AG04449 (cell line): Measurements from ENCODE around the gene BMI1.
"Not testable (repeated sequence)": the region's sequence is repeated elsewhere in the genome, so short reads cannot be mapped to it uniquely, and the experiment has no call there.

Experiments
- CTCF ChIA-PET: fragments of 350-600 bp; formaldehyde crosslinking; extraction: SDS; loops from one replicate; lab custom pipeline; 2021; ENCODE audit warnings: antibody characterized with exemption; lab: Yijun Ruan, JAX
- POLR2A ChIA-PET: fragments of 400-600, 350-600 bp; formaldehyde crosslinking; extraction: SDS; loops from one replicate; lab custom pipeline; 2020; ENCODE audit warnings: antibody characterized with exemption, inconsistent platforms; lab: Yijun Ruan, JAX
- DNase-seq: peaks from one replicate; pipeline ENCODE4 v3.0.0-alpha.2; 2010; ENCODE audit warnings: low read depth, low spot score
- H3K4me3 ChIP-seq: 2 replicates; pipeline ENCODE4 v1.5.1; 2011; ENCODE audit warnings: low read depth, mild to moderate bottlenecking, control low read depth, low read length
- TF ChIP-seq, protein P1 (sequence below): IDR thresholded peaks from one replicate; pipeline ENCODE4 v1.5.1; 2011; ENCODE audit warnings: mild to moderate bottlenecking, moderate library complexity, low read length, control low read depth, inconsistent platforms; ENCODE audit not compliant: insufficient read depth; ENCODE audit errors: missing control alignments

BMI1 gene

GRCh38 chr10:22294694-22295093 lies 26.2 kb upstream of the BMI1 start:
- no peak for DNase-seq
- H3K4me3 ChIP-seq: no peak overlapping the region
- CTCF ChIA-PET: no interaction called here
- TF ChIP-seq, protein P1, sequence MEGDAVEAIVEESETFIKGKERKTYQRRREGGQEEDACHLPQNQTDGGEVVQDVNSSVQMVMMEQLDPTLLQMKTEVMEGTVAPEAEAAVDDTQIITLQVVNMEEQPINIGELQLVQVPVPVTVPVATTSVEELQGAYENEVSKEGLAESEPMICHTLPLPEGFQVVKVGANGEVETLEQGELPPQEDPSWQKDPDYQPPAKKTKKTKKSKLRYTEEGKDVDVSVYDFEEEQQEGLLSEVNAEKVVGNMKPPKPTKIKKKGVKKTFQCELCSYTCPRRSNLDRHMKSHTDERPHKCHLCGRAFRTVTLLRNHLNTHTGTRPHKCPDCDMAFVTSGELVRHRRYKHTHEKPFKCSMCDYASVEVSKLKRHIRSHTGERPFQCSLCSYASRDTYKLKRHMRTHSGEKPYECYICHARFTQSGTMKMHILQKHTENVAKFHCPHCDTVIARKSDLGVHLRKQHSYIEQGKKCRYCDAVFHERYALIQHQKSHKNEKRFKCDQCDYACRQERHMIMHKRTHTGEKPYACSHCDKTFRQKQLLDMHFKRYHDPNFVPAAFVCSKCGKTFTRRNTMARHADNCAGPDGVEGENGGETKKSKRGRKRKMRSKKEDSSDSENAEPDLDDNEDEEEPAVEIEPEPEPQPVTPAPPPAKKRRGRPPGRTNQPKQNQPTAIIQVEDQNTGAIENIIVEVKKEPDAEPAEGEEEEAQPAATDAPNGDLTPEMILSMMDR: no peak
- POLR2A ChIA-PET: no interaction called here

GRCh38 chr10:22301193-22301592 lies 19.7 kb upstream of the BMI1 start:
- ChIA-PET POLR2A (no interaction called here), CTCF (no interaction called here)
- TF ChIP-seq, protein P1: no peak
- no peak overlapping the region for H3K4me3 ChIP-seq
- DNase-seq: no peak

- CTCF ChIA-PET: no interaction called here
These were observed 17.4 kb upstream of the BMI1 start for GRCh38 chr10:22303461-22303860.

DNA sequence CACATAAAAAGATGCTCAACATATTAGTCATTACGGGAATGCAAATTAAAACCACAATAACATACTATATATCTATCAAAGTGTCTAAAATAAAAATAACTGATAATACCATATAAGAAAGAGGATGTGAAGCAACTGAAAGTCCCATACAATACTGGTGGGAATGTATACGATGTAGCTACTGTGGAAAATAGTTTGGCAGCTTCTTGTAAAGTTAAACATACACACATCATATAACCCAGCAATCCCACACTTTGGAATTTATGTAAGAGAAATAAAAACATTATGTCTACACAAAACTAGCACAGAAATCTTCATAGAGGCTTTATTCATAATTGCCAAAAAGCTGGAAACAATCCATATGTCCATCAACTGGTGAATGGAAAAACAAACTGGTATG lies 15.2 kb upstream of the BMI1 start:
- no peak for DNase-seq
- H3K4me3 ChIP-seq: no peak overlapping the region
- ChIA-PET POLR2A (no interaction called here), CTCF (no interaction called here)
- TF ChIP-seq, protein P1: no peak

More at GRCh38 chr10:22303461-22303860, 17.4 kb upstream of the BMI1 start:
- H3K4me3 ChIP-seq: no peak overlapping the region
- TF ChIP-seq, protein P1: no peak
- DNase-seq: no peak
- POLR2A ChIA-PET: no interaction called here

DNA sequence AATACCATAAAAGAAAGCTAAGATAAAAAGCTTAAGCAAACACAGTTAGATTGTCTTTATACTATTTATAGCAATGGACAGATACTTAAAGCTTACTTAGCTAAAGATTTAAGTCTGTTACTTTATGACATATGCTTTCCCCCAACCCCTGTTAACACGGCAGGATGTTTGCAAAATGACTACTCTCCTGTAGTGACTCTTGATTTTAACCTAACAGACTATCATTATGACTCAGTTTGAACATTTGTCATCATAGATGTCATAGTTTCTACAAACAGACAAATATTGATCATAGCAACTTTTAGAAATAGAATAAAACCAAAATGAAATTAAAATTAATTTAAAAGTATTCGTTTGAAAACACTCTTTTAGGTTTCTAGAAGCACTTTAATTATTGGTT lies 12.5 kb upstream of the BMI1 start:
- no peak for DNase-seq
- H3K4me3 ChIP-seq: no peak overlapping the region
- TF ChIP-seq, protein P1: no peak
- ChIA-PET POLR2A (no interaction called here), CTCF (interaction anchor here (1.5 kb wide), 1 partner anchor 8 kb away, joined by 4 read pairs; the partner anchor contains the start of gene COMMD3)

GRCh38 chr10:22309180-22310000 lies 11.5 kb upstream of the BMI1 start:
- TF ChIP-seq, protein P1: no peak
- DNase-seq: no peak
- no peak overlapping the region for H3K4me3 ChIP-seq
- ChIA-PET POLR2A (interaction anchor here (0.5 kb wide), 1 partner anchor 1314 kb away, joined by 3 read pairs; no protein-coding TSS in a partner anchor), CTCF (no interaction called here)

GRCh38 chr10:22310012-22310411 lies 10.9 kb upstream of the BMI1 start:
- H3K4me3 ChIP-seq, CTCF ChIA-PET, DNase-seq: not testable (repeated sequence)
- POLR2A ChIA-PET: interaction anchor here (0.5 kb wide), 1 partner anchor 1315 kb away, joined by 3 read pairs; no protein-coding TSS in a partner anchor
